Trophoblast cell (in vitro differentiated cells and primary cell): ENCODE results near the gene PROSER1.

Experiments used
- DNase-seq, 2 donors: peaks; one replicate each; pipeline ENCODE4 v3.0.0-alpha.2; 2016
- H2AFZ ChIP-seq: 2 replicates; pipeline ENCODE4 v1.6.1; 2013; ENCODE audit warnings: low read length, moderate library complexity, mild to moderate bottlenecking; ENCODE audit not compliant: insufficient read depth, poor library complexity
- H2AK5ac ChIP-seq: 2 replicates; pipeline ENCODE4 v1.6.1; 2013; ENCODE audit warnings: mild to moderate bottlenecking, low read length
- H2BK120ac ChIP-seq: 2 replicates; pipeline ENCODE4 v1.6.1; 2013; ENCODE audit warnings: low read length, mild to moderate bottlenecking, moderate library complexity; ENCODE audit not compliant: insufficient read depth, poor library complexity
- H2BK12ac ChIP-seq: 2 replicates; pipeline ENCODE4 v1.6.1; 2013; ENCODE audit warnings: mild to moderate bottlenecking, low read length, moderate library complexity
- H2BK5ac ChIP-seq: 2 replicates; pipeline ENCODE4 v1.6.1; 2013; ENCODE audit warnings: low read length, low read depth, moderate library complexity, mild to moderate bottlenecking; ENCODE audit not compliant: poor library complexity
- H3K14ac ChIP-seq: 2 replicates; pipeline ENCODE4 v1.6.1; 2013; ENCODE audit warnings: mild to moderate bottlenecking, low read length
- H3K18ac ChIP-seq: 2 replicates; pipeline ENCODE4 v1.6.1; 2013; ENCODE audit warnings: mild to moderate bottlenecking, low read length
- H3K23ac ChIP-seq: 2 replicates; pipeline ENCODE4 v1.6.1; 2013; ENCODE audit warnings: low read length
- H3K27ac ChIP-seq: 2 replicates; pipeline ENCODE4 v1.5.1; 2013; ENCODE audit warnings: low read depth, mild to moderate bottlenecking, inconsistent platforms, low read length, moderate library complexity
- H3K27me3 ChIP-seq: 2 replicates; pipeline ENCODE4 v1.6.1; 2013; ENCODE audit warnings: inconsistent platforms, mild to moderate bottlenecking, low read length, moderate library complexity; ENCODE audit not compliant: insufficient read depth
- H3K36me3 ChIP-seq, 2 experiments: 1 replicate in 1 of 2; 2 replicates in 1 of 2; pipeline ENCODE4 v1.6.1; 2013; ENCODE audit warnings: low read length in 2 of 2, mild to moderate bottlenecking in 2 of 2, moderate library complexity in 1 of 2; ENCODE audit not compliant: insufficient read depth in 2 of 2, control insufficient read depth in 1 of 2
- H3K4ac ChIP-seq: 2 replicates; pipeline ENCODE4 v1.6.1; 2013; ENCODE audit warnings: low read depth, mild to moderate bottlenecking, low read length, moderate library complexity
- H3K4me1 ChIP-seq, 2 experiments: 1 replicate in 1 of 2; 2 replicates in 1 of 2; pipeline ENCODE4 v1.6.1; 2013; ENCODE audit warnings: low read length in 2 of 2, mild to moderate bottlenecking in 2 of 2, moderate library complexity in 1 of 2; ENCODE audit not compliant: insufficient read depth in 2 of 2, control insufficient read depth in 1 of 2
- H3K4me2 ChIP-seq: 2 replicates; pipeline ENCODE4 v1.6.1; 2013; ENCODE audit warnings: inconsistent platforms, mild to moderate bottlenecking, low read length, moderate library complexity
- H3K4me3 ChIP-seq: 2 replicates; pipeline ENCODE4 v1.5.1; 2013; ENCODE audit warnings: mild to moderate bottlenecking, low read depth, low read length, inconsistent platforms
- H3K79me1 ChIP-seq: one replicate; pipeline ENCODE4 v1.6.1; 2013; ENCODE audit warnings: low read length
- H3K79me2 ChIP-seq: 2 replicates; pipeline ENCODE4 v1.6.1; 2013; ENCODE audit warnings: low read length, mild to moderate bottlenecking; ENCODE audit not compliant: control insufficient read depth, insufficient read depth, poor library complexity
- H3K9ac ChIP-seq: 2 replicates; pipeline ENCODE4 v1.6.1; 2013; ENCODE audit warnings: mild to moderate bottlenecking, low read length
- H3K9me3 ChIP-seq: 2 replicates; pipeline ENCODE4 v1.6.1; 2013; ENCODE audit warnings: low read depth, mild to moderate bottlenecking, control low read depth, inconsistent platforms, low read length; ENCODE audit not compliant: insufficient read depth
- H4K12ac ChIP-seq: 2 replicates; pipeline ENCODE4 v1.6.1; 2013; ENCODE audit warnings: low read depth, mild to moderate bottlenecking, low read length, moderate library complexity
- H4K8ac ChIP-seq: 2 replicates; pipeline ENCODE4 v1.6.1; 2013; ENCODE audit warnings: low read depth, mild to moderate bottlenecking, low read length, moderate library complexity
- H4K91ac ChIP-seq: one replicate; pipeline ENCODE4 v1.6.1; 2013; ENCODE audit warnings: low read depth, mild to moderate bottlenecking, low read length, moderate library complexity
- WGBS: extraction: QIAGEN DNeasy Blood & Tissue Kit; methylation state at CpG from one replicate; pipeline ENCODE4 v1.1.7; 2013; ENCODE audit warnings: missing lambda C conversion rate; ENCODE audit not compliant: insufficient read length, insufficient coverage; ENCODE audit errors: extremely low coverage; 5-methylcytosine and 5-hydroxymethylcytosine counted together

The PROSER1 gene

GRCh38 chr13:39034085-39034484 is 3.8 kb downstream of the PROSER1 start:
- Histone ChIP-seq H3K4me3 (no peak overlapping the region), H4K8ac (no peak overlapping the region), H2AFZ (no peak overlapping the region), H3K79me2 (peaks cover 14% of the 10 kb centered on the region), H4K91ac (no peak overlapping the region), H2BK5ac (no peak overlapping the region), H3K4me2 (no peak overlapping the region), H2AK5ac (no peak overlapping the region), H3K4ac (peak overlapping the region; percentile 88), H2BK120ac (no peak overlapping the region), H3K18ac (no peak overlapping the region), H3K9ac (no peak overlapping the region), H3K4me1 (peaks cover 0 to 4% of the 10 kb centered on the region in 2 experiments), H3K36me3 (peaks cover 0 to 3% of the 10 kb centered on the region in 2 experiments), H3K14ac (no peak overlapping the region), H3K27me3 (no peaks in the 10 kb centered on the region), H2BK12ac (no peak overlapping the region), H3K23ac (no peak overlapping the region), H4K12ac (no peak overlapping the region), H3K9me3 (no peaks in the 10 kb centered on the region), H3K27ac (no peak overlapping the region), H3K79me1 (peaks cover 10% of the 10 kb centered on the region)
- WGBS = no CpG with 5 or more reads among the region's 1 CpG
- no peak for DNase-seq

GRCh38 chr13:39032150-39032549 is 5.7 kb downstream of the PROSER1 start:
- Histone ChIP-seq H4K12ac (no peak overlapping the region), H3K4me1 (peaks cover 0 to 4% of the 10 kb centered on the region in 2 experiments), H3K14ac (no peak overlapping the region), H2BK12ac (no peak overlapping the region), H2AK5ac (no peak overlapping the region), H3K27me3 (no peaks in the 10 kb centered on the region), H3K36me3 (peaks cover 4 to 5% of the 10 kb centered on the region in 2 experiments), H4K8ac (no peak overlapping the region), H2AFZ (no peak overlapping the region), H3K18ac (no peak overlapping the region), H3K4me2 (no peak overlapping the region), H3K79me1 (no peaks in the 10 kb centered on the region), H3K9me3 (no peaks in the 10 kb centered on the region), H3K79me2 (peaks cover 6% of the 10 kb centered on the region), H3K27ac (no peak overlapping the region), H2BK5ac (no peak overlapping the region), H2BK120ac (no peak overlapping the region), H4K91ac (no peak overlapping the region), H3K23ac (no peak overlapping the region), H3K4me3 (no peak overlapping the region), H3K4ac (peak overlapping the region; percentile 91), H3K9ac (no peak overlapping the region)
- no peak for DNase-seq
- no CpG with 5 or more reads among the region's 1 CpG for WGBS

- DNase-seq = no peak
- Histone ChIP-seq H3K27me3 (no peaks in the 10 kb centered on the region), H3K9ac (no peak overlapping the region), H3K4me1 (peaks cover 3 to 4% of the 10 kb centered on the region in 2 experiments), H2BK12ac (no peak overlapping the region), H3K4me3 (no peak overlapping the region), H2AK5ac (no peak overlapping the region), H2BK120ac (peak overlapping the region; percentile 25), H3K14ac (no peak overlapping the region), H3K79me1 (peaks cover 4% of the 10 kb centered on the region), H3K4ac (no peak overlapping the region), H4K12ac (no peak overlapping the region), H2AFZ (no peak overlapping the region), H3K79me2 (no peaks in the 10 kb centered on the region), H3K27ac (peak overlapping the region; percentile 61), H2BK5ac (no peak overlapping the region), H4K8ac (no peak overlapping the region), H3K23ac (peak overlapping the region; percentile 2), H4K91ac (no peak overlapping the region), H3K18ac (peak overlapping the region; percentile 5), H3K9me3 (no peaks in the 10 kb centered on the region), H3K36me3 (peaks cover 5 to 14% of the 10 kb centered on the region in 2 experiments), H3K4me2 (no peak overlapping the region)
- WGBS = no CpG with 5 or more reads among the region's 2 CpGs
These were observed 12.5 kb downstream of the PROSER1 start for GRCh38 chr13:39025433-39025839.

- H4K91ac ChIP-seq = no peak overlapping the region
- H2BK5ac ChIP-seq = no peak overlapping the region
- H3K23ac ChIP-seq = no peak overlapping the region
- no peaks in the 10 kb centered on the region for H3K79me2 ChIP-seq
- no peaks in the 10 kb centered on the region for H3K9me3 ChIP-seq
- no peak overlapping the region for H2BK12ac ChIP-seq
- H2AK5ac ChIP-seq = no peak overlapping the region
- no peaks in the 10 kb centered on the region for H3K27me3 ChIP-seq
- peak overlapping the region; percentile 58 for H3K27ac ChIP-seq
- DNase-seq = peak; percentile 93 to 98
- H3K36me3 ChIP-seq = peaks cover 4 to 14% of the 10 kb centered on the region in 2 experiments
- H3K4me3 ChIP-seq = no peak overlapping the region
- no peak overlapping the region for H3K4ac ChIP-seq
- no peak overlapping the region for H2BK120ac ChIP-seq
- H4K8ac ChIP-seq = no peak overlapping the region
- no peak overlapping the region for H2AFZ ChIP-seq
- H3K79me1 ChIP-seq = peaks cover 4% of the 10 kb centered on the region
- H3K9ac ChIP-seq = no peak overlapping the region
- no peak overlapping the region for H3K18ac ChIP-seq
- peaks cover 3 to 4% of the 10 kb centered on the region in 2 experiments for H3K4me1 ChIP-seq
- H4K12ac ChIP-seq = no peak overlapping the region
- H3K4me2 ChIP-seq = no peak overlapping the region
- no peak overlapping the region for H3K14ac ChIP-seq
These were observed 14.1 kb downstream of the PROSER1 start for GRCh38 chr13:39023761-39024160.
